ENCODE results near the gene NOP10. TPM values are rescaled to one million over a fixed set of nuclear protein-coding genes. Genes with fewer than 3 reads are reported as not detected.
A peak's percentile ranks its signal among the peaks of the same experiment; 100 is the strongest.

Gene NOP10
- total and polyA plus RNA-seq, 2 of the 13 experiments (the other 11 are each of a cell fraction or from before 2014, with no cell fraction given), result 239 to 369 TPM

DNA sequence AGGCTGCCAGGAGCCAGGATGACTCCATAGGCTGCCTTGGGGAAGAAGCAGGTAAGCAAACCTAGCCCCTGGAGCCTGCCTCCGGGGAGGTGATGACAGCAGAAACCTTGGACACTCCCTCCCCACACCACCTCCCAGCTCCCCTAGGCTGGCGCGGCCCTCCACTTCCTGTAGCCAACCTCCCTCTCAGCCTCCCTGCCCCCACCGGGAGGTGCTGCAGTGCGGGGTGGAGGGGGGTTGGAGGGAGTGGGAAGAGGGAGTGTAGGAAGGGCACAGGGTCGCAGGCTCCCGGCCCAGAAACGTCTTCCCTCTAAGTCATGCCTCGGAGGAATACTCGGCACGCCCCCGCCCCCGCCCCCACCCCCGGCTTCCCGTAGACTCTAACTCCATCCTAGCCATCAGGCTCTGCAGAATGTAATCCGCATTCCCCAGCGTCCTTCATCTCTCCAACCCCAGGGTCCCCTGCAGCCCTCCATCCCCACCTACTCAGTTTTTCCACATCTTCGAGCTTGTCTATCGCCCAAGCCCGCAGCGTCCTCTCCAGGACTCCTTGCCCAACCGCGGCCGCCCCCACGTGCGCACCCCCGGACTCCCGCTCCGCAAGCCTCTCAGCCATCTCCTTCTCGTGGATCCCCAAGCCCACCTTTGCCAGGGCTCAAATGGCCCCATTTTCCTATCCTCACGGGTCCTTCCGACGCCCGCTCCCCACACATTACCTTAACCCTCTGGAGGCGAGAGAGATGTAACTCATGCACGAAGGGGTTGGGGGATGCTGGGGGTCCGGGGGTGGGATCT is 23.5 kb upstream of the NOP10 start (continued):
- peak; percentile 18; the same call in 1 of the 2 replicates for TF ChIP-seq GABPA (IDR thresholded peaks at IDR 0.05; ENCODE audit: low read depth, low read length)
- peak; percentile 73 for TF ChIP-seq GABPA (CRISPR knock-in tag; IDR thresholded peaks at IDR 0.05; ENCODE audit: low read depth)
- 0 out of 2 replicates have a peak, but pooled peaks have one; percentile 64 for TF ChIP-seq MXD4 (CRISPR knock-in tag; IDR thresholded peaks at IDR 0.05)
- TF ChIP-seq, protein P1, sequence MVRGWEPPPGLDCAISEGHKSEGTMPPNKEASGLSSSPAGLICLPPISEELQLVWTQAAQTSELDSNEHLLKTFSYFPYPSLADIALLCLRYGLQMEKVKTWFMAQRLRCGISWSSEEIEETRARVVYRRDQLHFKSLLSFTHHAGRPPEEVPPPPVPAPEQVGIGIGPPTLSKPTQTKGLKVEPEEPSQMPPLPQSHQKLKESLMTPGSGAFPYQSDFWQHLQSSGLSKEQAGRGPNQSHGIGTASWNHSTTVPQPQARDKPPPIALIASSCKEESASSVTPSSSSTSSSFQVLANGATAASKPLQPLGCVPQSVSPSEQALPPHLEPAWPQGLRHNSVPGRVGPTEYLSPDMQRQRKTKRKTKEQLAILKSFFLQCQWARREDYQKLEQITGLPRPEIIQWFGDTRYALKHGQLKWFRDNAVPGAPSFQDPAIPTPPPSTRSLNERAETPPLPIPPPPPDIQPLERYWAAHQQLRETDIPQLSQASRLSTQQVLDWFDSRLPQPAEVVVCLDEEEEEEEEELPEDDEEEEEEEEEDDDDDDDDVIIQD (CRISPR knock-in tag; IDR thresholded peaks at IDR 0.05; ENCODE audit: low read depth), result no peak
- peak; percentile 59; the same call in 1 of the 2 replicates for TF ChIP-seq ZNF746 (CRISPR knock-in tag; IDR thresholded peaks at IDR 0.05)
- TF ChIP-seq MAZ (IDR thresholded peaks at IDR 0.05; ENCODE audit: borderline replicate concordance, low read depth, low read length), result peak; percentile 71; the same call in 1 of the 2 replicates
- no peak for TF ChIP-seq MAZ (CRISPR knock-in tag; IDR thresholded peaks at IDR 0.05; ENCODE audit: low read depth)
- TF ChIP-seq, protein P2, sequence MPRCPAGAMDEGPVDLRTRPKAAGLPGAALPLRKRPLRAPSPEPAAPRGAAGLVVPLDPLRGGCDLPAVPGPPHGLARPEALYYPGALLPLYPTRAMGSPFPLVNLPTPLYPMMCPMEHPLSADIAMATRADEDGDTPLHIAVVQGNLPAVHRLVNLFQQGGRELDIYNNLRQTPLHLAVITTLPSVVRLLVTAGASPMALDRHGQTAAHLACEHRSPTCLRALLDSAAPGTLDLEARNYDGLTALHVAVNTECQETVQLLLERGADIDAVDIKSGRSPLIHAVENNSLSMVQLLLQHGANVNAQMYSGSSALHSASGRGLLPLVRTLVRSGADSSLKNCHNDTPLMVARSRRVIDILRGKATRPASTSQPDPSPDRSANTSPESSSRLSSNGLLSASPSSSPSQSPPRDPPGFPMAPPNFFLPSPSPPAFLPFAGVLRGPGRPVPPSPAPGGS (CRISPR knock-in tag; IDR thresholded peaks at IDR 0.05), result no peak
- TF ChIP-seq ZNF296 (CRISPR knock-in tag; conservative IDR thresholded peaks at IDR 0.05), result no peak
- TF ChIP-seq, protein P3, sequence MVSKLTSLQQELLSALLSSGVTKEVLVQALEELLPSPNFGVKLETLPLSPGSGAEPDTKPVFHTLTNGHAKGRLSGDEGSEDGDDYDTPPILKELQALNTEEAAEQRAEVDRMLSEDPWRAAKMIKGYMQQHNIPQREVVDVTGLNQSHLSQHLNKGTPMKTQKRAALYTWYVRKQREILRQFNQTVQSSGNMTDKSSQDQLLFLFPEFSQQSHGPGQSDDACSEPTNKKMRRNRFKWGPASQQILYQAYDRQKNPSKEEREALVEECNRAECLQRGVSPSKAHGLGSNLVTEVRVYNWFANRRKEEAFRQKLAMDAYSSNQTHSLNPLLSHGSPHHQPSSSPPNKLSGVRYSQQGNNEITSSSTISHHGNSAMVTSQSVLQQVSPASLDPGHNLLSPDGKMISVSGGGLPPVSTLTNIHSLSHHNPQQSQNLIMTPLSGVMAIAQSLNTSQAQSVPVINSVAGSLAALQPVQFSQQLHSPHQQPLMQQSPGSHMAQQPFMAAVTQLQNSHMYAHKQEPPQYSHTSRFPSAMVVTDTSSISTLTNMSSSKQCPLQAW (CRISPR knock-in tag; IDR thresholded peaks at IDR 0.05), result 0 out of 2 replicates have a peak, but pooled peaks have one; percentile 40
- TF ChIP-seq ZFX (CRISPR knock-in tag; IDR thresholded peaks at IDR 0.05; ENCODE audit: low read depth), result peak; percentile 53; the same call in 1 of the 2 replicates
- no peak for TF ChIP-seq ZMYM2 (CRISPR knock-in tag; IDR thresholded peaks at IDR 0.05)
- no peak for TF ChIP-seq ADNP (CRISPR knock-in tag; IDR thresholded peaks at IDR 0.05)
- TF ChIP-seq, protein P4, sequence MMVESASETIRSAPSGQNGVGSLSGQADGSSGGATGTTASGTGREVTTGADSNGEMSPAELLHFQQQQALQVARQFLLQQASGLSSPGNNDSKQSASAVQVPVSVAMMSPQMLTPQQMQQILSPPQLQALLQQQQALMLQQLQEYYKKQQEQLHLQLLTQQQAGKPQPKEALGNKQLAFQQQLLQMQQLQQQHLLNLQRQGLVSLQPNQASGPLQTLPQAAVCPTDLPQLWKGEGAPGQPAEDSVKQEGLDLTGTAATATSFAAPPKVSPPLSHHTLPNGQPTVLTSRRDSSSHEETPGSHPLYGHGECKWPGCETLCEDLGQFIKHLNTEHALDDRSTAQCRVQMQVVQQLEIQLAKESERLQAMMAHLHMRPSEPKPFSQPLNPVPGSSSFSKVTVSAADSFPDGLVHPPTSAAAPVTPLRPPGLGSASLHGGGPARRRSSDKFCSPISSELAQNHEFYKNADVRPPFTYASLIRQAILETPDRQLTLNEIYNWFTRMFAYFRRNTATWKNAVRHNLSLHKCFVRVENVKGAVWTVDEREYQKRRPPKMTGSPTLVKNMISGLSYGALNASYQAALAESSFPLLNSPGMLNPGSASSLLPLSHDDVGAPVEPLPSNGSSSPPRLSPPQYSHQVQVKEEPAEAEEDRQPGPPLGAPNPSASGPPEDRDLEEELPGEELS (CRISPR knock-in tag; IDR thresholded peaks at IDR 0.05), result 0 out of 2 replicates have a peak, but pooled peaks have one; percentile 3
- TF ChIP-seq ZNF30 (CRISPR knock-in tag; IDR thresholded peaks at IDR 0.05), result no peak
- 0 out of 2 replicates have a peak, but pooled peaks have one; percentile 55 for TF ChIP-seq AKAP8 (CRISPR knock-in tag; IDR thresholded peaks at IDR 0.05)
- no peak for TF ChIP-seq HMGA1 (CRISPR knock-in tag; conservative IDR thresholded peaks at IDR 0.05)
- no peak for TF ChIP-seq FOXK2 (IDR thresholded peaks at IDR 0.05)
- no peak for TF ChIP-seq ZNF17 (CRISPR knock-in tag; IDR thresholded peaks at IDR 0.05)
- TF ChIP-seq FOXC1 (CRISPR knock-in tag; IDR thresholded peaks at IDR 0.05; ENCODE audit: borderline replicate concordance), result 0 out of 2 replicates have a peak, but pooled peaks have one; percentile 42
- no peak for TF ChIP-seq RBAK (CRISPR knock-in tag; IDR thresholded peaks at IDR 0.05)
- TF ChIP-seq SAP130 (CRISPR knock-in tag; IDR thresholded peaks at IDR 0.05; ENCODE audit: low read depth), result peak; percentile 83
- TF ChIP-seq ETV5 (CRISPR knock-in tag; IDR thresholded peaks at IDR 0.05; ENCODE audit: borderline replicate concordance), result peak; percentile 70; the same call in 1 of the 2 replicates
